Measurements from ENCODE around the gene VPS54.

VPS54 gene

GRCh38 chr2:64019083-64019974 lies at the start of gene VPS54:
Gene VPS54, minus strand, starts transcription at chr2:64019428. Its CDS starts 35,429 bp downstream, at chr2:63983999.
- peak; percentile 69 to 75 for ATAC-seq

- no peak for ATAC-seq
These were observed 48.1 kb upstream of the VPS54 start for GRCh38 chr2:64067326-64067725.

- ATAC-seq = no peak
These were observed 46.3 kb upstream of the VPS54 start for GRCh38 chr2:64065516-64065915.

- ATAC-seq = no peak
These were observed 44.7 kb upstream of the VPS54 start for GRCh38 chr2:64063924-64064331.

- no peak for ATAC-seq
These were observed 44.2 kb upstream of the VPS54 start for GRCh38 chr2:64063454-64063853.

- no peak for ATAC-seq
These were observed 43.6 kb upstream of the VPS54 start for GRCh38 chr2:64062840-64063239.

GRCh38 chr2:64059270-64059669 lies 40.0 kb upstream of the VPS54 start:
- no peak for ATAC-seq

GRCh38 chr2:64056021-64056420 lies 36.8 kb upstream of the VPS54 start:
- no peak for ATAC-seq

- peak in 1 of 2 donors; percentile 40 for ATAC-seq
These were observed 35.1 kb upstream of the VPS54 start for GRCh38 chr2:64054161-64054915.

GRCh38 chr2:64052463-64053241 lies 33.4 kb upstream of the VPS54 start:
- ATAC-seq = no peak

- peak; percentile 87 to 89 for ATAC-seq
These were observed 30.5 kb upstream of the VPS54 start for GRCh38 chr2:64049633-64050220.

GRCh38 chr2:64045938-64046337 lies 26.7 kb upstream of the VPS54 start:
- no peak for ATAC-seq

GRCh38 chr2:64040161-64040560 lies 20.9 kb upstream of the VPS54 start:
- no peak for ATAC-seq

- ATAC-seq = peak; percentile 89 to 91
These were observed 16.9 kb upstream of the VPS54 start for GRCh38 chr2:64036034-64036705.

- peak; percentile 63 to 72 for ATAC-seq
These were observed 16.1 kb upstream of the VPS54 start for GRCh38 chr2:64035072-64035942.

- ATAC-seq = no peak
These were observed 10.0 kb upstream of the VPS54 start for GRCh38 chr2:64029116-64029665.

- ATAC-seq = peak in 1 of 2 donors; percentile 30
These were observed 6.5 kb upstream of the VPS54 start for GRCh38 chr2:64025741-64026140.

GRCh38 chr2:64024259-64024949 lies 5.2 kb upstream of the VPS54 start:
- ATAC-seq = no peak

GRCh38 chr2:64023485-64024258 lies 4.4 kb upstream of the VPS54 start:
- no peak for ATAC-seq

Data from activated CD4-positive, CD25-positive, alpha-beta regulatory T cell treated with anti-CD3 and anti-CD28 coated beads, Interleukin-2, amount 50 U/mL, for 24 hours (primary cell).